PC-3 (cell line): ENCODE data around the gene CDC45. TPM values are rescaled to one million over a fixed set of nuclear protein-coding genes. Genes with fewer than 3 reads are reported as not detected.

Experiments
- ATAC-seq: fragments of 200-7000 bp; cut with Tn5 transposase; 2 replicates; pipeline ENCODE4 v1.9.1; 2020; ENCODE audit warnings: mild to moderate bottlenecking, moderate library complexity
- BruUV-seq: library from RNA; stranded (reverse); fragments of 400-500 nt; replicated peaks from 2 replicates; lab custom pipeline; 2021; lab: Mats Ljungman, UMichigan
- CTCF ChIA-PET: fragments of 300-600 bp; sonication (Branson Sonifier 250); formaldehyde crosslinking; loops from one replicate; lab custom pipeline; 2022; ENCODE audit warnings: antibody characterized with exemption; lab: Charles Lee
- POLR2A ChIA-PET: fragments of 300-600 bp; sonication (Branson Sonifier 250); formaldehyde crosslinking; loops from one replicate; lab custom pipeline; 2022; ENCODE audit warnings: antibody characterized with exemption; ENCODE audit not compliant: unreplicated experiment; lab: Charles Lee
- DNase-seq: peaks from one replicate; pipeline ENCODE4 v3.0.0-alpha.2; 2015
- H2AFZ ChIP-seq: fragments of 300-600 bp; sonication (generic); 2 replicates; pipeline ENCODE4 v1.6.0; 2016; ENCODE audit warnings: antibody characterized with exemption, low read length
- H3F3A ChIP-seq: fragments of 300-600 bp; sonication (generic); one replicate; pipeline ENCODE4 v1.6.0; 2017; ENCODE audit warnings: antibody characterized with exemption, low read length, control low read depth, mild to moderate bottlenecking; ENCODE audit not compliant: unreplicated experiment
- H3K27ac ChIP-seq: fragments of 300-600 bp; sonication (generic); 2 replicates; pipeline ENCODE4 v1.5.1; 2016; ENCODE audit warnings: mild to moderate bottlenecking, low read length
- H3K27me3 ChIP-seq: fragments of 300-600 bp; sonication (generic); 2 replicates; pipeline ENCODE4 v1.6.1; 2016; ENCODE audit warnings: low read length, mixed read lengths
- H3K36me3 ChIP-seq: fragments of 300-600 bp; sonication (generic); 2 replicates; pipeline ENCODE4 v1.6.1; 2016; ENCODE audit warnings: low read depth, mixed run types, low read length, mixed read lengths
- H3K4me1 ChIP-seq: fragments of 300-600 bp; sonication (generic); 2 replicates; pipeline ENCODE4 v1.5.1; 2016; ENCODE audit warnings: low read length; ENCODE audit not compliant: insufficient read depth
- H3K4me2 ChIP-seq: fragments of 300-600 bp; sonication (generic); 2 replicates; pipeline ENCODE4 v1.6.0; 2016; ENCODE audit warnings: low read length
- H3K4me3 ChIP-seq: fragments of 300-600 bp; sonication (generic); 2 replicates; pipeline ENCODE4 v1.5.1; 2016; ENCODE audit warnings: mild to moderate bottlenecking, low read length, mixed read lengths
- H3K79me2 ChIP-seq: fragments of 300-600 bp; sonication (generic); 2 replicates; pipeline ENCODE4 v1.6.1; 2017; ENCODE audit warnings: low read length, mixed read lengths
- H3K9ac ChIP-seq: fragments of 300-600 bp; sonication (generic); 2 replicates; pipeline ENCODE4 v1.6.0; 2016; ENCODE audit warnings: mild to moderate bottlenecking, low read length
- H3K9me2 ChIP-seq: fragments of 300-600 bp; sonication (generic); replicated peaks from 2 replicates; pipeline ENCODE4 v1.6.1; 2016; ENCODE audit warnings: mixed run types, low read length, mixed read lengths
- H3K9me3 ChIP-seq: fragments of 300-600 bp; sonication (generic); 2 replicates; pipeline ENCODE4 v1.6.1; 2016; ENCODE audit warnings: low read length, mixed read lengths
- H4K20me1 ChIP-seq: fragments of 300-600 bp; sonication (generic); 2 replicates; pipeline ENCODE4 v1.6.1; 2016; ENCODE audit warnings: low read length, mixed read lengths
- CTCF ChIP-seq: fragments of 300-600 bp; sonication (generic); conservative IDR thresholded peaks from 2 replicates; pipeline ENCODE4 v1.5.1; 2017; ENCODE audit warnings: antibody characterized with exemption, low read depth, mild to moderate bottlenecking, low read length
- EZH2 ChIP-seq: fragments of 300-600 bp; sonication (generic); IDR thresholded peaks from one replicate; pipeline ENCODE4 v1.6.1; 2017; ENCODE audit warnings: antibody characterized with exemption, mild to moderate bottlenecking, low read length; ENCODE audit not compliant: unreplicated experiment
- EZH2phosphoT487 ChIP-seq: fragments of 300-600 bp; sonication (generic); IDR thresholded peaks from 2 replicates; pipeline ENCODE4 v1.6.1; 2018; ENCODE audit warnings: mild to moderate bottlenecking, antibody characterized with exemption, low read length, borderline replicate concordance
- intact Hi-C: fragments of 100-400 bp; cut with micrococcal nuclease; formaldehyde crosslinking; loops from 2 replicates; pipeline ENCODE4 v1.9.0; 2023
- total RNA-seq: library from RNA; depleted of rRNA; stranded (reverse); fragments of >200 nt; gene quantifications from 2 replicates; pipeline ENCODE4 v1.2.3, GENCODE V29; 2014

CDC45 gene
- total RNA-seq, 1 experiment from 2014 or later = 70.9 TPM

- Histone ChIP-seq H3K36me3 (peaks cover 62% of the 10 kb centered on the region), H3K9ac (no peak overlapping the region), H3K4me3 (no peak overlapping the region), H3K27ac (no peak overlapping the region), H3K79me2 (peaks cover 24% of the 10 kb centered on the region), H3K4me1 (no peaks in the 10 kb centered on the region), H3K9me3 (no peaks in the 10 kb centered on the region), H3K9me2 (no peaks in the 10 kb centered on the region), H3F3A (no peaks in the 10 kb centered on the region), H4K20me1 (no peaks in the 10 kb centered on the region), H2AFZ (no peak overlapping the region), H3K4me2 (no peak overlapping the region), H3K27me3 (no peaks in the 10 kb centered on the region)
- BruUV-seq = no TSS peak
- ChIA-PET CTCF (no interaction called here), POLR2A (no interaction called here)
- TF ChIP-seq EZH2phosphoT487 = no peak
- no peak for TF ChIP-seq EZH2
- no peak for TF ChIP-seq CTCF
- ATAC-seq (no peak), DNase-seq (no peak)
- intact Hi-C loops = no loop called here
Measured at GRCh38 chr22:19470010-19470409, 9.7 kb upstream of the CDC45 start.

DNA sequence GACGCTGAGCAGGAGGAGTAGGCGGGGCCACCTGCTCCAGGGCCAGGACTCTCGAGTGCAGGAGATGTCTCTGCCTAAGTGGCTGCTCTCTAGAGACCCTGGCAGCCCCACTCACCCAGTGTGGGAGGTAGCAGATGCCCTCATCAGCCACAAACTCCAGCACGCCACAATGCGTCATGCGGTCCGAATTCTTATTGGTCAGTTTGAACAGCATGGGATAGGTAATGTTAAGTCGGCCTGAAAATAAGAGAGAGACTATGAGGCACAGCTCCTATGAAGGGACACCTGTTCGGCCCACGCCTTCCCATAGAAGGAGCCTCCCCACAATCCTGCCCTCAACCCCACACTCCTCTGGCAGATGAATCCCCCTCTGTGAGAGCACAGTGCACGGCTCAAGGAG is 8.1 kb upstream of the CDC45 start:
- DNase-seq (no peak), ATAC-seq (no peak)
- TF ChIP-seq EZH2phosphoT487 (no peak), EZH2 (no peak), CTCF (no peak)
- Histone ChIP-seq H3K9me2 (no peaks in the 10 kb centered on the region), H2AFZ (no peak overlapping the region), H3K79me2 (peaks cover 40% of the 10 kb centered on the region), H3K9ac (no peak overlapping the region), H3K36me3 (peaks cover 64% of the 10 kb centered on the region), H4K20me1 (peaks cover 14% of the 10 kb centered on the region), H3K4me2 (no peak overlapping the region), H3K4me1 (no peaks in the 10 kb centered on the region), H3K4me3 (no peak overlapping the region), H3F3A (no peaks in the 10 kb centered on the region), H3K27me3 (no peaks in the 10 kb centered on the region), H3K9me3 (no peaks in the 10 kb centered on the region), H3K27ac (no peak overlapping the region)
- CTCF ChIA-PET = no interaction called here
- intact Hi-C loops = no loop called here
- POLR2A ChIA-PET = no interaction called here
- BruUV-seq = no TSS peak

DNA sequence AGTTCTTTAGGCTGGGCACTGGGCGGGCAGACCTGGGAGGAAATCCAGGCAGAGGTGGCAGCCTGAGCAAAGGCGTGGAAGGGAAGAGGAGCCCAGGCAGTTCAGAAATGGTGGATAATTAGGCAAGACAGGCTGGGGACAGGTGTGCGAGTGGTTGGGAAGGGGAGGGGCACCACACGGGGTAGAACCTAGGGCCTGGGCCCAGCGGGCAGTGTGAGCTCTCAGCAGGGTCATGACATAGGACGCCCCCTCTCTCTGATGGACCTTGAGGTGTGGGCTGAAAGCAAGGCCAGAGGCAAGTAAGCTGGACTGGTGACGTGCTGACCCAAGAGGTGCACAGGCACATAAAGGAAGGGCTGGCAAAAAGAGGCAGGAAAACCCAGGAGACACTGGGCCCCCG is 7.5 kb upstream of the CDC45 start:
- Histone ChIP-seq H2AFZ (no peak overlapping the region), H3K4me2 (no peak overlapping the region), H3K9me3 (no peaks in the 10 kb centered on the region), H3F3A (no peaks in the 10 kb centered on the region), H3K36me3 (peaks cover 58% of the 10 kb centered on the region), H3K9ac (no peak overlapping the region), H3K79me2 (peaks cover 45% of the 10 kb centered on the region), H3K27ac (no peak overlapping the region), H4K20me1 (peaks cover 17% of the 10 kb centered on the region), H3K4me1 (peaks cover 3% of the 10 kb centered on the region), H3K9me2 (no peaks in the 10 kb centered on the region), H3K27me3 (no peaks in the 10 kb centered on the region), H3K4me3 (no peak overlapping the region)
- intact Hi-C loops = no loop called here
- ATAC-seq (no peak), DNase-seq (no peak)
- CTCF ChIA-PET = no interaction called here
- no TSS peak for BruUV-seq
- POLR2A ChIA-PET = no interaction called here
- no peak for TF ChIP-seq EZH2phosphoT487
- TF ChIP-seq EZH2 = no peak
- TF ChIP-seq CTCF = no peak
